GM12878 (cell line): ENCODE results near the gene ACE. TPM values are rescaled to one million over a fixed set of nuclear protein-coding genes. Genes with fewer than 3 reads are reported as not detected.

Experiments
- ATAC-seq: fragments of 200-7000 bp; cut with Tn5 transposase; 3 replicates; pipeline ENCODE4 v1.9.1; 2020; ENCODE audit warnings: mild to moderate bottlenecking, moderate library complexity
- BruUV-seq: library from RNA; stranded (reverse); fragments of 400-500 nt; replicated peaks from 2 replicates; lab custom pipeline; 2021; lab: Mats Ljungman, UMichigan
- CTCF ChIA-PET: fragments of 300-600 bp; sonication (Branson Sonifier 250); formaldehyde crosslinking; extraction: SDS; loops from one replicate; lab custom pipeline; 2021; ENCODE audit warnings: inconsistent platforms; lab: Yijun Ruan, JAX
- POLR2A ChIA-PET: fragments of 350-600 bp; formaldehyde crosslinking; extraction: SDS; loops from one replicate; lab custom pipeline; 2021; ENCODE audit warnings: inconsistent platforms; lab: Charles Lee
- RAD21 ChIA-PET: fragments of 300-600 bp; sonication (Branson Sonifier 250); formaldehyde crosslinking; loops from one replicate; lab custom pipeline; 2023; ENCODE audit warnings: antibody characterized with exemption; ENCODE audit not compliant: unreplicated experiment; lab: Charles Lee
- SMC1A ChIA-PET: fragments of 300-600 bp; sonication (Branson Sonifier 250); formaldehyde crosslinking; loops from one replicate; lab custom pipeline; 2023; ENCODE audit not compliant: unreplicated experiment, uncharacterized antibody; lab: Charles Lee
- DNase-seq: peaks from one replicate; pipeline ENCODE4 v3.0.0-alpha.2; 2011; ENCODE audit warnings: low read depth, low spot score
- FAIRE-seq: peaks from 3 replicates; lab custom pipeline; 2011; peaks lifted over from hg19 to GRCh38; lab: Jason Lieb, UNC
- H2AFZ ChIP-seq: 2 replicates; pipeline ENCODE4 v1.6.0; 2011; ENCODE audit warnings: low read depth, low read length, control low read depth; ENCODE audit not compliant: control insufficient read depth
- H3K27ac ChIP-seq: 2 replicates; pipeline ENCODE4 v1.5.1; 2011; ENCODE audit warnings: control low read depth; ENCODE audit not compliant: control insufficient read depth, insufficient read depth
- H3K27me3 ChIP-seq, 2 experiments: replicated peaks in 1 of 2; 2 replicates each; pipeline versions ENCODE4 v1.6.0 to v1.6.1; 2011; ENCODE audit warnings: low read length in 1 of 2; ENCODE audit not compliant: control insufficient read depth in 2 of 2, insufficient read depth in 2 of 2
- H3K36me3 ChIP-seq, 2 experiments: 2 replicates each; pipeline ENCODE4 v1.5.1; 2011; ENCODE audit warnings: low read length in 1 of 2; ENCODE audit not compliant: control insufficient read depth in 2 of 2, insufficient read depth in 2 of 2
- H3K4me1 ChIP-seq: 2 replicates; pipeline ENCODE4 v1.6.1; 2011; ENCODE audit warnings: mild to moderate bottlenecking, low read length, moderate library complexity, mixed read lengths; ENCODE audit not compliant: control insufficient read depth, insufficient read depth
- H3K4me2 ChIP-seq: 2 replicates; pipeline ENCODE4 v1.6.0; 2011; ENCODE audit warnings: control low read depth; ENCODE audit not compliant: control insufficient read depth, insufficient read depth
- H3K4me3 ChIP-seq: fragments of 200-600 bp; sonication (generic); 2 replicates; pipeline ENCODE4 v1.5.1; 2016
- H3K79me2 ChIP-seq: 2 replicates; pipeline ENCODE4 v1.6.0; 2011; ENCODE audit warnings: low read length; ENCODE audit not compliant: control insufficient read depth, insufficient read depth
- H3K9ac ChIP-seq: 2 replicates; pipeline ENCODE4 v1.8.0; 2011; ENCODE audit warnings: low read length, control low read depth, mixed read lengths; ENCODE audit not compliant: control insufficient read depth, insufficient read depth
- H3K9me3 ChIP-seq: replicated peaks from 3 replicates; pipeline ENCODE4 v1.5.1; 2011; ENCODE audit warnings: mild to moderate bottlenecking, low read length; ENCODE audit not compliant: control insufficient read depth, insufficient read depth
- H4K20me1 ChIP-seq: 2 replicates; pipeline ENCODE4 v1.6.0; 2011; ENCODE audit not compliant: control insufficient read depth, insufficient read depth
- ASH2L ChIP-seq: fragments of 300-600, 200-600 bp; sonication (generic); IDR thresholded peaks from 2 replicates; pipeline ENCODE4 v1.6.1; 2017; ENCODE audit warnings: low read depth, mild to moderate bottlenecking, borderline replicate concordance
- BRCA1 ChIP-seq: IDR thresholded peaks from 2 replicates; pipeline ENCODE4 v1.6.1; 2011; ENCODE audit warnings: low read depth, low read length, improper control_type of control experiment
- CBX3 ChIP-seq: fragments of 200-600 bp; sonication (generic); IDR thresholded peaks from 2 replicates; pipeline ENCODE4 v1.6.1; 2016; ENCODE audit warnings: low read depth, borderline replicate concordance
- CREM ChIP-seq: IDR thresholded peaks from 2 replicates; pipeline ENCODE4 v1.6.1; 2014; ENCODE audit warnings: antibody characterized with exemption, low read depth
- E2F4 ChIP-seq: IDR thresholded peaks from 2 replicates; pipeline ENCODE4 v1.6.1; 2012; ENCODE audit warnings: low read depth, low read length, improper control_type of control experiment
- E4F1 ChIP-seq: fragments of 450-650 bp; IDR thresholded peaks from 2 replicates; pipeline ENCODE4 v1.6.1; 2018; ENCODE audit warnings: borderline replicate concordance, mild to moderate bottlenecking; ENCODE audit not compliant: partially characterized antibody
- ESRRA ChIP-seq: IDR thresholded peaks from 2 replicates; pipeline ENCODE4 v1.6.1; 2012; ENCODE audit warnings: mild to moderate bottlenecking, low read length, improper control_type of control experiment
- HDAC2 ChIP-seq: fragments of 200-600 bp; sonication (generic); IDR thresholded peaks from 2 replicates; pipeline ENCODE4 v1.6.1; 2017
- LARP7 ChIP-seq: fragments of 450-650 bp; IDR thresholded peaks from 2 replicates; pipeline ENCODE4 v1.6.1; 2017; ENCODE audit warnings: mild to moderate bottlenecking
- MTA2 ChIP-seq: fragments of 450-650 bp; IDR thresholded peaks from 2 replicates; pipeline ENCODE4 v1.6.1; 2016; ENCODE audit warnings: low read depth, mild to moderate bottlenecking, moderate library complexity
- MTA3 ChIP-seq: IDR thresholded peaks from 2 replicates; pipeline ENCODE4 v1.6.1; 2012; ENCODE audit warnings: low read length, inconsistent platforms, borderline replicate concordance
- RFX5 ChIP-seq: IDR thresholded peaks from 2 replicates; pipeline ENCODE4 v1.6.1; 2011; ENCODE audit warnings: low read depth, low read length, improper control_type of control experiment
- SMAD1 ChIP-seq: fragments of 450-650 bp; IDR thresholded peaks from 2 replicates; pipeline ENCODE4 v1.6.1; 2018; ENCODE audit warnings: mild to moderate bottlenecking, low read depth; ENCODE audit not compliant: partially characterized antibody
- SMAD5 ChIP-seq: IDR thresholded peaks from 2 replicates; pipeline ENCODE4 v1.6.1; 2016; ENCODE audit warnings: antibody characterized with exemption, low read depth
- SPI1 ChIP-seq: IDR thresholded peaks from 2 replicates; pipeline ENCODE4 v1.6.1; 2011; ENCODE audit warnings: low read depth, mild to moderate bottlenecking, low read length, moderate library complexity, borderline replicate concordance; ENCODE audit not compliant: insufficient read depth
- SUPT20H ChIP-seq: IDR thresholded peaks from 2 replicates; pipeline ENCODE4 v1.6.1; 2011; ENCODE audit warnings: low read depth, mild to moderate bottlenecking, low read length, moderate library complexity, borderline replicate concordance; ENCODE audit not compliant: control insufficient read depth
- ZBED1 ChIP-seq: IDR thresholded peaks from 2 replicates; pipeline ENCODE4 v1.6.1; 2016; ENCODE audit warnings: borderline replicate concordance
- ZNF592 ChIP-seq: fragments of 450-650 bp; IDR thresholded peaks from 2 replicates; pipeline ENCODE4 v1.6.1; 2017; ENCODE audit warnings: mild to moderate bottlenecking, moderate library complexity
- WGBS: methylation state at CpG from one replicate; pipeline ENCODE4 v1.1.6; 2016; ENCODE audit warnings: low lambda C conversion rate; ENCODE audit not compliant: insufficient replicate concordance, insufficient coverage; ENCODE audit errors: missing lambda C conversion rate; 5-methylcytosine and 5-hydroxymethylcytosine counted together
- in situ Hi-C: fragments of 300-500 bp; cut with MboI; formaldehyde crosslinking; loops from 9 replicates; pipeline ENCODE4 v1.14.3; 2018; ENCODE audit warnings: mixed read lengths
- intact Hi-C: fragments of 100-400 bp; cut with micrococcal nuclease; formaldehyde crosslinking; loops from one replicate; pipeline ENCODE4 v1.14.2; 2022; ENCODE audit not compliant: unreplicated experiment
- polyA plus RNA-seq, 11 experiments: library from polyadenylated mRNA; depleted of rRNA in 4 of 11; unstranded in 6 of 11; stranded (reverse) in 5 of 11; fragments of >200 nt; fragmentation: Nextera tagmentation in 4 of 11; fragmentation: Illumina TruSeq in 1 of 11; extraction: Ambion mirVana in 4 of 11; extraction: Trizol in 1 of 11; gene quantifications; 1 replicate in 1 of 11; 2 replicates in 10 of 11; pipeline versions ENCODE4 v1.2.1 to v1.2.3, GENCODE V29; 2011 to 2016; ENCODE audit warnings: inconsistent platforms in 2 of 11, missing spikeins in 2 of 11, low read depth in 1 of 11
- total RNA-seq, 4 experiments: library from RNA; depleted of rRNA in 3 of 4; stranded (reverse); fragments of >200 nt in 3 of 4; fragmentation: Illumina TruSeq in 1 of 4; extraction: Trizol in 1 of 4; gene quantifications; 2 replicates each; pipeline versions ENCODE4 v1.2.1 to v1.2.3, GENCODE V29; 2013 to 2021

ACE gene
- total and polyA plus RNA-seq, 10 of the 15 experiments (the other 5 are each of a cell fraction or from before 2014, with no cell fraction given): 0.46 TPM; not detected in 9

- ChIA-PET POLR2A (no interaction called here), CTCF (no interaction called here), RAD21 (no interaction called here), SMC1A (interaction anchor here (0.8 kb wide), 1 partner anchor 20 kb away, joined by 3 read pairs; no protein-coding TSS in a partner anchor)
- no peak for TF ChIP-seq CBX3
- TF ChIP-seq ZBED1: no peak
- no peak for TF ChIP-seq ZNF592
- TF ChIP-seq ASH2L: no peak
- TF ChIP-seq SMAD5: no peak
- TF ChIP-seq ESRRA: no peak
- TF ChIP-seq E2F4: no peak
- no peak for TF ChIP-seq SPI1
- no peak for TF ChIP-seq CREM
- TF ChIP-seq MTA2: no peak
- no peak for TF ChIP-seq RFX5
- TF ChIP-seq HDAC2: no peak
- TF ChIP-seq MTA3: no peak
- TF ChIP-seq SUPT20H: no peak
- TF ChIP-seq E4F1: no peak
- TF ChIP-seq BRCA1: no peak
- no peak for TF ChIP-seq SMAD1
- no peak for TF ChIP-seq LARP7
- Histone ChIP-seq H3K27ac (no peak overlapping the region), H4K20me1 (no peaks in the 10 kb centered on the region), H3K4me2 (no peak overlapping the region), H3K27me3 (no peaks in the 10 kb centered on the region), H3K9ac (no peak overlapping the region), H3K36me3 (no peaks in the 10 kb centered on the region), H3K4me3 (no peak overlapping the region), H2AFZ (no peak overlapping the region), H3K9me3 (no peaks in the 10 kb centered on the region), H3K79me2 (no peaks in the 10 kb centered on the region), H3K4me1 (no peaks in the 10 kb centered on the region)
- in situ Hi-C loops (no loop called here), intact Hi-C loops (no loop called here)
- FAIRE-seq (no peak), DNase-seq (no peak), ATAC-seq (no peak)
- 26% methylated on average over 7 of the region's 9 CpGs for WGBS
- BruUV-seq: no TSS peak
These were observed 51.3 kb downstream of the ACE start for GRCh38 chr17:63528183-63528582.
